ENCODE data around the gene RNGTT.
"Not testable (repeated sequence)": the region's sequence is repeated elsewhere in the genome, so short reads cannot be mapped to it uniquely, and the experiment has no call there.

The RNGTT gene

GRCh38 chr6:88716399-88716798 is 247.0 kb downstream of the RNGTT start:
- not testable (repeated sequence) for H3K4me3 ChIP-seq (ENCODE audit: low read depth in 1 of 2, low read length in 2 of 2); H3K9me3 ChIP-seq (ENCODE audit: control insufficient read depth in 1 of 2, low read length in 2 of 2); H3K27me3 ChIP-seq (ENCODE audit: control insufficient read depth in 1 of 2, insufficient read depth in 2 of 2, low read length in 2 of 2); H3K9ac ChIP-seq (ENCODE audit: low read depth in 1 of 2, low read length in 2 of 2); H3K36me3 ChIP-seq (ENCODE audit: control insufficient read depth in 1 of 2, insufficient read depth in 2 of 2, low read length in 2 of 2); H3K27ac ChIP-seq (ENCODE audit: low read depth, low read length); H3K4me1 ChIP-seq (ENCODE audit: control insufficient read depth in 1 of 2, insufficient read depth in 2 of 2, low read length in 2 of 2)

- no peaks in the 10 kb centered on the region for H3K4me1 ChIP-seq (ENCODE audit: control insufficient read depth in 1 of 2, insufficient read depth in 2 of 2, low read length in 2 of 2)
Observed at GRCh38 chr6:88712243-88712936, 251.0 kb downstream of the RNGTT start.

GRCh38 chr6:88709819-88710246 is 253.6 kb downstream of the RNGTT start:
- Histone ChIP-seq H3K9ac (ENCODE audit: low read depth in 1 of 2, low read length in 2 of 2) (no peak overlapping the region), H3K36me3 (ENCODE audit: control insufficient read depth in 1 of 2, insufficient read depth in 2 of 2, low read length in 2 of 2) (no peaks in the 10 kb centered on the region), H3K4me3 (ENCODE audit: low read depth in 1 of 2, low read length in 2 of 2) (no peak overlapping the region), H3K9me3 (ENCODE audit: control insufficient read depth in 1 of 2, low read length in 2 of 2) (no peaks in the 10 kb centered on the region), H3K27ac (ENCODE audit: low read depth, low read length) (no peak overlapping the region), H3K27me3 (ENCODE audit: control insufficient read depth in 1 of 2, insufficient read depth in 2 of 2, low read length in 2 of 2) (no peaks in the 10 kb centered on the region), H3K4me1 (ENCODE audit: control insufficient read depth in 1 of 2, insufficient read depth in 2 of 2, low read length in 2 of 2) (no peaks in the 10 kb centered on the region)

More at GRCh38 chr6:88712243-88712936, 251.0 kb downstream of the RNGTT start:
- no peaks in the 10 kb centered on the region for H3K36me3 ChIP-seq (ENCODE audit: control insufficient read depth in 1 of 2, insufficient read depth in 2 of 2, low read length in 2 of 2)
- H3K27me3 ChIP-seq (ENCODE audit: control insufficient read depth in 1 of 2, insufficient read depth in 2 of 2, low read length in 2 of 2), result no peaks in the 10 kb centered on the region
- no peak overlapping the region for H3K4me3 ChIP-seq (ENCODE audit: low read depth in 1 of 2, low read length in 2 of 2)
- no peaks in the 10 kb centered on the region for H3K9me3 ChIP-seq (ENCODE audit: control insufficient read depth in 1 of 2, low read length in 2 of 2)
- no peak overlapping the region for H3K9ac ChIP-seq (ENCODE audit: low read depth in 1 of 2, low read length in 2 of 2)
- no peak overlapping the region for H3K27ac ChIP-seq (ENCODE audit: low read depth, low read length)

GRCh38 chr6:88708197-88708744 is 255.1 kb downstream of the RNGTT start:
- Histone ChIP-seq H3K9me3 (ENCODE audit: control insufficient read depth in 1 of 2, low read length in 2 of 2) (no peaks in the 10 kb centered on the region), H3K4me3 (ENCODE audit: low read depth in 1 of 2, low read length in 2 of 2) (no peak overlapping the region), H3K27me3 (ENCODE audit: control insufficient read depth in 1 of 2, insufficient read depth in 2 of 2, low read length in 2 of 2) (no peaks in the 10 kb centered on the region), H3K4me1 (ENCODE audit: control insufficient read depth in 1 of 2, insufficient read depth in 2 of 2, low read length in 2 of 2) (no peaks in the 10 kb centered on the region), H3K27ac (ENCODE audit: low read depth, low read length) (no peak overlapping the region), H3K36me3 (ENCODE audit: control insufficient read depth in 1 of 2, insufficient read depth in 2 of 2, low read length in 2 of 2) (no peaks in the 10 kb centered on the region), H3K9ac (ENCODE audit: low read depth in 1 of 2, low read length in 2 of 2) (no peak overlapping the region)

- no peaks in the 10 kb centered on the region for H3K27me3 ChIP-seq (ENCODE audit: control insufficient read depth in 1 of 2, insufficient read depth in 2 of 2, low read length in 2 of 2)
- H3K4me3 ChIP-seq (ENCODE audit: low read depth in 1 of 2, low read length in 2 of 2), result no peak overlapping the region
- no peaks in the 10 kb centered on the region for H3K36me3 ChIP-seq (ENCODE audit: control insufficient read depth in 1 of 2, insufficient read depth in 2 of 2, low read length in 2 of 2)
- H3K4me1 ChIP-seq (ENCODE audit: control insufficient read depth in 1 of 2, insufficient read depth in 2 of 2, low read length in 2 of 2), result no peaks in the 10 kb centered on the region
- no peak overlapping the region for H3K9ac ChIP-seq (ENCODE audit: low read depth in 1 of 2, low read length in 2 of 2)
- H3K9me3 ChIP-seq (ENCODE audit: control insufficient read depth in 1 of 2, low read length in 2 of 2), result no peaks in the 10 kb centered on the region
- no peak overlapping the region for H3K27ac ChIP-seq (ENCODE audit: low read depth, low read length)
Observed at GRCh38 chr6:88705601-88706000, 257.8 kb downstream of the RNGTT start.

- Histone ChIP-seq H3K27ac (ENCODE audit: low read depth, low read length) (no peak overlapping the region), H3K4me1 (ENCODE audit: control insufficient read depth in 1 of 2, insufficient read depth in 2 of 2, low read length in 2 of 2) (no peaks in the 10 kb centered on the region), H3K36me3 (ENCODE audit: control insufficient read depth in 1 of 2, insufficient read depth in 2 of 2, low read length in 2 of 2) (no peaks in the 10 kb centered on the region), H3K27me3 (ENCODE audit: control insufficient read depth in 1 of 2, insufficient read depth in 2 of 2, low read length in 2 of 2) (no peaks in the 10 kb centered on the region), H3K9me3 (ENCODE audit: control insufficient read depth in 1 of 2, low read length in 2 of 2) (no peaks in the 10 kb centered on the region), H3K4me3 (ENCODE audit: low read depth in 1 of 2, low read length in 2 of 2) (no peak overlapping the region), H3K9ac (ENCODE audit: low read depth in 1 of 2, low read length in 2 of 2) (no peak overlapping the region)
Observed at GRCh38 chr6:88704980-88705379, 258.4 kb downstream of the RNGTT start.

GRCh38 chr6:88702956-88703556 is 260.4 kb downstream of the RNGTT start:
- H3K36me3 ChIP-seq (ENCODE audit: control insufficient read depth in 1 of 2, insufficient read depth in 2 of 2, low read length in 2 of 2), result no peaks in the 10 kb centered on the region
- H3K27ac ChIP-seq (ENCODE audit: low read depth, low read length), result no peak overlapping the region
- no peaks in the 10 kb centered on the region for H3K9me3 ChIP-seq (ENCODE audit: control insufficient read depth in 1 of 2, low read length in 2 of 2)
- no peak overlapping the region for H3K4me3 ChIP-seq (ENCODE audit: low read depth in 1 of 2, low read length in 2 of 2)
- H3K27me3 ChIP-seq (ENCODE audit: control insufficient read depth in 1 of 2, insufficient read depth in 2 of 2, low read length in 2 of 2), result no peaks in the 10 kb centered on the region
- no peaks in the 10 kb centered on the region for H3K4me1 ChIP-seq (ENCODE audit: control insufficient read depth in 1 of 2, insufficient read depth in 2 of 2, low read length in 2 of 2)
- no peak overlapping the region for H3K9ac ChIP-seq (ENCODE audit: low read depth in 1 of 2, low read length in 2 of 2)

- no peaks in the 10 kb centered on the region for H3K4me1 ChIP-seq (ENCODE audit: control insufficient read depth in 1 of 2, insufficient read depth in 2 of 2, low read length in 2 of 2)
- no peak overlapping the region for H3K9ac ChIP-seq (ENCODE audit: low read depth in 1 of 2, low read length in 2 of 2)
- no peaks in the 10 kb centered on the region for H3K27me3 ChIP-seq (ENCODE audit: control insufficient read depth in 1 of 2, insufficient read depth in 2 of 2, low read length in 2 of 2)
- no peak overlapping the region for H3K27ac ChIP-seq (ENCODE audit: low read depth, low read length)
- no peaks in the 10 kb centered on the region for H3K36me3 ChIP-seq (ENCODE audit: control insufficient read depth in 1 of 2, insufficient read depth in 2 of 2, low read length in 2 of 2)
- H3K9me3 ChIP-seq (ENCODE audit: control insufficient read depth in 1 of 2, low read length in 2 of 2), result peaks cover 0 to 2% of the 10 kb centered on the region in 2 donors
- no peak overlapping the region for H3K4me3 ChIP-seq (ENCODE audit: low read depth in 1 of 2, low read length in 2 of 2)
Observed at GRCh38 chr6:88698661-88699060, 264.8 kb downstream of the RNGTT start.

GRCh38 chr6:88695937-88696336 is 267.5 kb downstream of the RNGTT start:
- Histone ChIP-seq H3K27me3 (ENCODE audit: control insufficient read depth in 1 of 2, insufficient read depth in 2 of 2, low read length in 2 of 2) (no peaks in the 10 kb centered on the region), H3K4me3 (ENCODE audit: low read depth in 1 of 2, low read length in 2 of 2) (no peak overlapping the region), H3K27ac (ENCODE audit: low read depth, low read length) (no peak overlapping the region), H3K36me3 (ENCODE audit: control insufficient read depth in 1 of 2, insufficient read depth in 2 of 2, low read length in 2 of 2) (no peaks in the 10 kb centered on the region), H3K4me1 (ENCODE audit: control insufficient read depth in 1 of 2, insufficient read depth in 2 of 2, low read length in 2 of 2) (no peaks in the 10 kb centered on the region), H3K9me3 (ENCODE audit: control insufficient read depth in 1 of 2, low read length in 2 of 2) (peaks cover 0 to 2% of the 10 kb centered on the region in 2 donors), H3K9ac (ENCODE audit: low read depth in 1 of 2, low read length in 2 of 2) (no peak overlapping the region)

GRCh38 chr6:88683734-88684133 is 279.7 kb downstream of the RNGTT start:
- no peaks in the 10 kb centered on the region for H3K27me3 ChIP-seq (ENCODE audit: control insufficient read depth in 1 of 2, insufficient read depth in 2 of 2, low read length in 2 of 2)
- H3K4me3 ChIP-seq (ENCODE audit: low read depth in 1 of 2, low read length in 2 of 2), result no peak overlapping the region
- no peaks in the 10 kb centered on the region for H3K36me3 ChIP-seq (ENCODE audit: control insufficient read depth in 1 of 2, insufficient read depth in 2 of 2, low read length in 2 of 2)
- H3K4me1 ChIP-seq (ENCODE audit: control insufficient read depth in 1 of 2, insufficient read depth in 2 of 2, low read length in 2 of 2), result no peaks in the 10 kb centered on the region
- no peak overlapping the region for H3K9ac ChIP-seq (ENCODE audit: low read depth in 1 of 2, low read length in 2 of 2)
- no peaks in the 10 kb centered on the region for H3K9me3 ChIP-seq (ENCODE audit: control insufficient read depth in 1 of 2, low read length in 2 of 2)
- no peak overlapping the region for H3K27ac ChIP-seq (ENCODE audit: low read depth, low read length)

Data from duodenal mucosa (tissue), 2 donors.